ENCODE data around the gene RAB25.
A peak's percentile ranks its signal among the peaks of the same experiment; 100 is the strongest.

RAB25 gene

DNA sequence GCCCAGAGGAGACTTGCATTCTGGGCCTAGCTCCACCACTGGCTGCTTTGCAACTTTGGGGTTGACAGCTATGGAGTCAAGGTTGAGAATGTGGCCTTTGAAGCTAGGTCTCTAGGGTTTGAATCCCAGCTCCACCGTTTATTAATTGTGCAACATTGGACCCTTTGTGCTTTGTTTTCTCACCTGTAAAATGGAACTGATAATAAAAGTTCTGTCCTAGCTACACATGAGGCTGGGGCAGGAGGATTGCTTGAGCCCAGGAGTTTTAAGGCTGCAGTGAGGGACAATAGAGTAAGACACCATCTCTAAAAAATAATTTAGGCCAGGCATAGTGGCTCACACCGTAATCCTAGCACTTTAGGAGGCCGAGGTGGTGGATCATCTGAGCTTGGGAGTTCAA is 38.3 kb downstream of the RAB25 start:
- Mint-ChIP-seq H3K36me3 (ENCODE audit: low read depth) (peaks cover 5% of the 10 kb centered on the region), H3K4me1 (ENCODE audit: low read depth) (peaks cover 84% of the 10 kb centered on the region), H3K4me3 (no peak overlapping the region), H3K27ac (no peak overlapping the region), H3K9me3 (no peaks in the 10 kb centered on the region), H3K27me3 (peaks cover 11% of the 10 kb centered on the region)

DNA sequence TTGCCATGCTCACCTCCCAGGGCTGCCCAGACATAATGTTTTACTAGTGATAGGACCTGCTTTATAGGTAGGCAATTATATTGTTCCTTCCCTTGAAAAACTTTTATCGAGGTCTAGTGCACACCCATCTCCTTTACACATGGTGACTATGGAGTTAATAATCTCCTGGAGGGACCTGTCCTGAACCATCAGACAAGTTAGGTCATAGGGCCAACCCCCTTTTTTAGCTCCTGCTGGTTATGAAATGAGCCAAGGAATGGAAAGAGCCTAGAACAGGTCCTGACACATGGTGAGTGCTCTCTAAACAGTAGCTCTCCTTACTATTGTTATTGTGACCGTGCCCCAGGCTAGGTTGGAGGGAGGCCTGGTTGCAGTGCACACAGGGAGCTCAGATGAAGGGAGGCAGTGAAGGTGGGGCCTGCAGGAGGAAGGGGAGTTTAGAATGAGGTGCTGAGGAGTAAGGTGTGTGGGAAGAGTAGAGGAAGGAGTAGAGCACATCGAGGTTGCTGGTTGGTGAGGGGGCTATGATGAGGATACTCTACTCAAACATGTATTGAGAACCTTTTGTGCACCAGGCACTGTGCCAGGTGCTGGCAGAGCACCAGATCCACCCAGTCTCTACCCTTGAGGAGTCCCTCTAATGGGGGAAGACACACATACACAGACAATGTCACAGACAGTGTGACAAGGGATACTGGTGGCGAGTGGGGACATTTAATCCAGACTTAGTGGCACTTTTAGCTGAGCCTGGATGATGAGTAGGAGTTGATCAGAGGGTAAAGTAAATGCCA is 39.4 kb downstream of the RAB25 start:
- H3K4me1 Mint-ChIP-seq (ENCODE audit: low read depth), result peaks cover 92% of the 10 kb centered on the region
- H3K36me3 Mint-ChIP-seq (ENCODE audit: low read depth), result peaks cover 5% of the 10 kb centered on the region
- no peaks in the 10 kb centered on the region for H3K9me3 Mint-ChIP-seq
- H3K4me3 Mint-ChIP-seq, result peak overlapping the region; percentile 5
- H3K27me3 Mint-ChIP-seq, result peaks cover 9% of the 10 kb centered on the region
- peak overlapping the region; percentile 61 for H3K27ac Mint-ChIP-seq

DNA sequence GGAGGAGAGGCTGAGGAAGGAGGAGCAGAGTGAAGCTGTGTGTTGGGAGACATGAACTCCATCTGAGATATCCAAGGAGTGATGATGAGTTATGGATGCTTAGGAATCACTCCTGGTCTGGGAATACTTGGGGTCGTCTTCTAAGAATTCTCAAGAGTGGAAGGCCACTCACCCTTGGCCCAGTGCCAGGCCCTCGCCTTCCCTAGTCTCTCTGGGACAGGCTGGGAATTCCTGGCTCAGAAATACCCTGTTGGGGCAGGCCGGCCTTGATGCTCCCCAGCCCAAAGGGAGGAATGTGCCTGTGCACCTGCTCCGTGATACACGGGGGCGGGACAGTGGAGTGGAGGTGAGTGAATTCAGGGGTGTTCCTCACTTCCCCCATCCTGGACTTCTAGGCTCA is 40.9 kb downstream of the RAB25 start:
- H3K27ac Mint-ChIP-seq, result peak overlapping the region; percentile 10
- H3K4me3 Mint-ChIP-seq, result no peak overlapping the region
- peaks cover 92% of the 10 kb centered on the region for H3K4me1 Mint-ChIP-seq (ENCODE audit: low read depth)
- H3K27me3 Mint-ChIP-seq, result peaks cover 7% of the 10 kb centered on the region
- H3K9me3 Mint-ChIP-seq, result no peaks in the 10 kb centered on the region
- H3K36me3 Mint-ChIP-seq (ENCODE audit: low read depth), result peaks cover 3% of the 10 kb centered on the region

- Mint-ChIP-seq H3K9me3 (no peaks in the 10 kb centered on the region), H3K4me1 (ENCODE audit: low read depth) (peaks cover 92% of the 10 kb centered on the region), H3K27me3 (peaks cover 4% of the 10 kb centered on the region), H3K36me3 (ENCODE audit: low read depth) (no peaks in the 10 kb centered on the region), H3K4me3 (peak overlapping the region; percentile 26), H3K27ac (peak overlapping the region; percentile 96)
Observed at GRCh38 chr1:156102633-156103511, 41.9 kb downstream of the RAB25 start.

DNA sequence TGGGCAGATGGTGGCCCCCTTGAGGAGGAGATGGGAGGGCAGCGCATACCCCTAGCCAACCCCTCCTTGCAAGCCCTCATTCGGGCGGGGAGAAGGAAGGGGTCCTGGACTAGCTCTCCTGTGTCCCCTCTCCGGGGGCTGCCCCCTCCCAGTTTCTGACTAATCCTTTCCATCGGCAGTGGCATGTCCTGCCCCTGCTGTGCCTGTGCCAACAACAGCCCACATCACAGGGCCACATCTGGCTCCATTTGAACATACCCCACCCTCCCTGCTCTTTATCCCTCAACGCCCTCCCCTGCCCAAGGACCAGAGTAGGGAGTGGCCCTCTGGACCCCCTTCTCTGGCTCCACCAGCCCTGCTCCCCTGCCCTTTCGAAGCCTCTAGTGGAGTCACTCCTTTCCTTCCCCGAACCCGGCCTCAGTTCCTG is 42.6 kb downstream of the RAB25 start:
- Mint-ChIP-seq H3K27ac (peak overlapping the region; percentile 96), H3K4me3 (peak overlapping the region; percentile 42), H3K4me1 (ENCODE audit: low read depth) (peaks cover 92% of the 10 kb centered on the region), H3K27me3 (peaks cover 4% of the 10 kb centered on the region), H3K36me3 (ENCODE audit: low read depth) (no peaks in the 10 kb centered on the region), H3K9me3 (no peaks in the 10 kb centered on the region)

- Mint-ChIP-seq H3K36me3 (ENCODE audit: low read depth) (no peaks in the 10 kb centered on the region), H3K27ac (peak overlapping the region; percentile 96), H3K4me3 (peak overlapping the region; percentile 42), H3K9me3 (no peaks in the 10 kb centered on the region), H3K27me3 (peaks cover 4% of the 10 kb centered on the region), H3K4me1 (ENCODE audit: low read depth) (peaks cover 95% of the 10 kb centered on the region)
Observed at GRCh38 chr1:156104065-156104810, 43.3 kb downstream of the RAB25 start.

DNA sequence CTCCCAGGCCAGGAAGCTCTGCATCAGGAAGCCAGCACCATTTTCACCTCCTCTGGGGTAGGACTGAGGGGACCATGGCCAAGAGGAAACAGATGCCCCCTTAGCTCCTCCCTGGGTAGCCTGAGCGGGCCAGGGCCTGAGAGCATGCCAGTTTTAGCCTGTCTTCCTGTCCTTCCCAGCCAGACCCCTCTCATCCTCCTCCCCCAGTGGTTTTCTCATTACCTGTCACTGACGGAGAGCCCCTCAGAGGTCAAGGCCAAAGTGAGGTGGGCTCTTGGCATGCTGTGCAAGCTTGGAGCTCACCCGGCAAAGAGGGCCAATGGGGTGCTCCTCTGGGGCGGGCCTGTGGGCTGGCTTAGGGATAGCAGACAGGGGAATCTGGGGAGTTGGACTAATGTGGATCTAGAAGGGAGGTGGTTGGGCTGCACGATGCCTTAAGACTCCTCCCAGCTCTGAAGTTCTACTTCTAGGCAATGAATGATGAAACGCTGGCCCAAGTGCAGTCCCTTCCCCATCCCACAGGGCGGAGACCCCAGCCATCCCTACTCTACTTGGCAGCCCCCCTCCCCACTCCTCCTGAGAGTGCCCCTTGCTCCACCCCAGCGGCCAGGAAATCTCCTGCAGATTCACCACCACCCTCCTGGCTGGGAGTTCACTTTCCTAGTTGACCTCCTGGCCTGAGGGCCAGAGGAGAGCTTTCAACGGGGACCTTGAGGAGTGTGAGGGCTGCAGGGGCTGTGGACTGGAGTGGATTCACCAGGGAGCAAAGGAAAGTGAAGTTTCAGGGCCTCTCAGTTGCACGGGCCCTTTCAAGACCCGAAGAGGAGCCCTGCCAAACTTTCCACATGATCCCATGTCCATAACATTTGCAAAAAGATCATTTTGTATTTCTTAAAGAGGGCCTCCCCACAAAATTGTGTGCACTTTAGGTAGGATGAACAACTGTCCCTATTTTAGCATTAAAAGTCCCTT is 44.2 kb downstream of the RAB25 start:
- Mint-ChIP-seq H3K4me3 (peak overlapping the region; percentile 83), H3K27ac (peak overlapping the region; percentile 96), H3K9me3 (no peaks in the 10 kb centered on the region), H3K27me3 (peaks cover 6% of the 10 kb centered on the region), H3K4me1 (ENCODE audit: low read depth) (peaks cover 91% of the 10 kb centered on the region), H3K36me3 (ENCODE audit: low read depth) (no peaks in the 10 kb centered on the region)

DNA sequence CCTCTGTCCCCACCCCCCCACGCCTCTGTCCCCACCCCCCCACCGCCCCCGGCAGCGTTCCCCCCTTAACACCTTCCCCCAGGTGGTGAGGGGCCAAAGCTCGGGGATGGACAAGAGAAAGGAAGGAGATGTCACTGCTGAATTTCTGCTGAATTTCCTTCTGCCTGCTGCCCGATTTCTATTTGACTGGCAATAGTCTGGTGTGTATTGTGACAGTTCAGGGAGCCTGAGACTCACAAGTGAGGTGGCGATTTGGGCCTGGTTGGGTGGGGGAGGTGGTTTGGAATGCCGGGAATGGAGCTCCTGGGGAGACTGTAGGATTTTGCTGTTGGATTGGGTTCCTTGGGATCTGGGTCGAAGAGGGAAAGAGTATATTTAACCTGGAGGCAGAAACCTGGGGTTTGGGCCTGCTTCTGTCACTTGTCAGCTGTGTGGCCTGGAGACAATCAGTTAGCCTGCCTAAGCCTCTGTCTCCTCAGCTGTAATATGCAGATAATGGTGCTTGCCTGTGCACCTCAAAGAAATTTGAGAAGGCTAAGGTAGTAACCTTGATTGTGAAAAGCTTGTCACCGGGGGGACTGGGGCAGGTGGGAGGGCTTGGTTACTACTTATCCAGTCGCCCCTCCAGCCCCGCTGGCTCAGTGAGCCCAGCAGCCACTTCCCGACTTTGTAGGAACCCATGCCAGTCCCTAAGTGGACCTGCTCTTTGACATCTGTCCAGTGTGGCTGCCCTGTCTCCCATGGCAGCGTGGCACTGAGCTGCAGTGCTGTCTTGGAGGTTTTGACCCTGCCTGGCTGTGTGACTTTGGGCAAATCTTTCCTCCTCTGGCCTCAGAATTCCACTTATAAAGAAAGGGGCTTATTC is 45.9 kb downstream of the RAB25 start:
- H3K27me3 Mint-ChIP-seq, result peaks cover 10% of the 10 kb centered on the region

GRCh38 chr1:156108057-156108456 is 47.1 kb downstream of the RAB25 start:
- peak overlapping the region; percentile 41 for H3K27ac Mint-ChIP-seq

More for the DNA sequence above, 45.9 kb downstream of the RAB25 start:
- Mint-ChIP-seq H3K4me1 (ENCODE audit: low read depth) (peaks cover 74% of the 10 kb centered on the region), H3K27ac (peak overlapping the region; percentile 96), H3K36me3 (ENCODE audit: low read depth) (no peaks in the 10 kb centered on the region), H3K4me3 (peak overlapping the region; percentile 83), H3K9me3 (no peaks in the 10 kb centered on the region)

DNA sequence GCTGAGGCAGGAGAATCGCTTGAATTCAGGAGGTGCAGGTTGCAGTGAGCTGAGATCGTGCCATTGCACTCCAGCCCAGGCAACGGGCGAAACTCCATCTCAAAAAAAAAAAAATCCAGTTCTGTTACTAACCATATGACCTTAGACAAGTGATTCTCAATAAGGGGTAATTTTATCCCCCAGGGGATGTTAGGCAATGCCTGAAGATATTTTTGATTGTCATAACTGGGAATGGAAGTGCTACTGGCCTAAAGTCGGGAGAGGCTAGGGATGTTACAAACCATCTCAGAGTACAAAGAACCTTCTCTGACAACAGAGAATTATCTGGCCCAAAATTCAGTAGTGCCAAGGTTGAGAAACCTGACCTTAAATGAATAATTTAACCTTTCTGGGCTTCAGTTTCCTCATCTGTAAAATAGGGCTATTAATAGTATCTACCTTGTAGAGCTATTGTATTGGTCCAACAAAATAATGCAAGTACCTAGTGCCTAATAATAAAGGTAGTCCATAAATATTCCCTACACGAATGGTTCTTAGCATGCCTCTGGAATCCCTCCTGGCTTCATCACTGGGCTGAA is 47.8 kb downstream of the RAB25 start:
- Mint-ChIP-seq H3K9me3 (no peaks in the 10 kb centered on the region), H3K4me1 (ENCODE audit: low read depth) (peaks cover 70% of the 10 kb centered on the region), H3K4me3 (no peak overlapping the region), H3K27ac (no peak overlapping the region), H3K27me3 (peaks cover 16% of the 10 kb centered on the region), H3K36me3 (ENCODE audit: low read depth) (no peaks in the 10 kb centered on the region)

More at GRCh38 chr1:156108057-156108456, 47.1 kb downstream of the RAB25 start:
- Mint-ChIP-seq H3K36me3 (ENCODE audit: low read depth) (no peaks in the 10 kb centered on the region), H3K4me3 (peak overlapping the region; percentile 83), H3K27me3 (peaks cover 14% of the 10 kb centered on the region), H3K9me3 (no peaks in the 10 kb centered on the region), H3K4me1 (ENCODE audit: low read depth) (peaks cover 70% of the 10 kb centered on the region)

- no peak overlapping the region for H3K4me3 Mint-ChIP-seq
- H3K27ac Mint-ChIP-seq, result no peak overlapping the region
- peaks cover 17% of the 10 kb centered on the region for H3K27me3 Mint-ChIP-seq
- H3K36me3 Mint-ChIP-seq (ENCODE audit: low read depth), result no peaks in the 10 kb centered on the region
- no peaks in the 10 kb centered on the region for H3K9me3 Mint-ChIP-seq
- peaks cover 65% of the 10 kb centered on the region for H3K4me1 Mint-ChIP-seq (ENCODE audit: low read depth)
Observed at GRCh38 chr1:156110252-156110651, 49.3 kb downstream of the RAB25 start.

GRCh38 chr1:156111355-156111962 is 50.5 kb downstream of the RAB25 start:
- Mint-ChIP-seq H3K27me3 (peaks cover 19% of the 10 kb centered on the region), H3K27ac (no peak overlapping the region), H3K4me3 (no peak overlapping the region), H3K36me3 (ENCODE audit: low read depth) (peaks cover 3% of the 10 kb centered on the region), H3K4me1 (ENCODE audit: low read depth) (peaks cover 60% of the 10 kb centered on the region), H3K9me3 (no peaks in the 10 kb centered on the region)
